ENCODE data around the gene CFAP99. TPM values are rescaled to one million over a fixed set of nuclear protein-coding genes. Genes with fewer than 3 reads are reported as not detected.

CFAP99 gene
- total and polyA plus RNA-seq, 8 donors = 0.41 to 2.6 (median 1.4) TPM

GRCh38 chr4:2424581-2424980, 5.8 kb downstream of the CFAP99 start:
- Histone ChIP-seq H3K27me3 (peaks cover 4 to 36% of the 10 kb centered on the region in 2 donors), H3K9me3 (no peaks in the 10 kb centered on the region), H3K4me3 (no peak overlapping the region), H3K27ac (no peak overlapping the region), H3K4me1 (peaks cover under 1 to 1% of the 10 kb centered on the region in 2 donors), H3K36me3 (no peaks in the 10 kb centered on the region)
- no peak for TF ChIP-seq CTCF (IDR thresholded peaks at IDR 0.05)
- intact Hi-C loops (cut with DNase I) = no loop called here
- no peak for ATAC-seq
- DNase-seq = no peak

- Histone ChIP-seq H3K9me3 (no peaks in the 10 kb centered on the region), H3K4me1 (no peaks in the 10 kb centered on the region), H3K4me3 (no peak overlapping the region), H3K27ac (no peak overlapping the region), H3K27me3 (peaks cover 0 to 26% of the 10 kb centered on the region in 2 donors), H3K36me3 (no peaks in the 10 kb centered on the region)
- ATAC-seq = no peak
- DNase-seq = no peak
- intact Hi-C loops (cut with DNase I) = no loop called here
- TF ChIP-seq CTCF (IDR thresholded peaks at IDR 0.05) = no peak
Measured at GRCh38 chr4:2425386-2426068, 6.8 kb downstream of the CFAP99 start.

- Histone ChIP-seq H3K27ac (no peak overlapping the region), H3K4me3 (no peak overlapping the region), H3K27me3 (peaks cover 0 to 21% of the 10 kb centered on the region in 2 donors), H3K4me1 (no peaks in the 10 kb centered on the region), H3K9me3 (no peaks in the 10 kb centered on the region), H3K36me3 (no peaks in the 10 kb centered on the region)
- intact Hi-C loops (cut with DNase I) = no loop called here
- peak in 1 of 4 donors; percentile 62 for DNase-seq
- no peak for TF ChIP-seq CTCF (IDR thresholded peaks at IDR 0.05)
- no peak for ATAC-seq
Measured at GRCh38 chr4:2426069-2426397, 7.3 kb downstream of the CFAP99 start.

GRCh38 chr4:2426711-2427275, 8.0 kb downstream of the CFAP99 start:
- DNase-seq = peak in 1 of 4 donors; percentile 58
- no peak for TF ChIP-seq CTCF (IDR thresholded peaks at IDR 0.05)
- Histone ChIP-seq H3K27ac (no peak overlapping the region), H3K4me1 (no peaks in the 10 kb centered on the region), H3K9me3 (no peaks in the 10 kb centered on the region), H3K27me3 (peaks cover 0 to 14% of the 10 kb centered on the region in 2 donors), H3K36me3 (no peaks in the 10 kb centered on the region), H3K4me3 (no peak overlapping the region)
- no peak for ATAC-seq
- intact Hi-C loops (cut with DNase I) = no loop called here

GRCh38 chr4:2427383-2428334, 8.9 kb downstream of the CFAP99 start:
- Histone ChIP-seq H3K36me3 (no peaks in the 10 kb centered on the region), H3K4me1 (no peaks in the 10 kb centered on the region), H3K27ac (no peak overlapping the region), H3K27me3 (peaks cover 0 to 5% of the 10 kb centered on the region in 2 donors), H3K9me3 (no peaks in the 10 kb centered on the region), H3K4me3 (no peak overlapping the region)
- TF ChIP-seq CTCF (IDR thresholded peaks at IDR 0.05) = no peak
- DNase-seq = peak in 1 of 4 donors; percentile 32
- intact Hi-C loops (cut with DNase I) = no loop called here
- ATAC-seq = no peak
